HEK293T (cell line): ENCODE results near the gene DHX30.

ENCODE experiments used
- ARNT ChIP-seq: fragments of 450-650 bp; IDR thresholded peaks from 2 replicates; pipeline ENCODE4 v1.6.1; 2017; ENCODE audit warnings: mild to moderate bottlenecking
- BHLHE40 ChIP-seq: fragments of 450-650 bp; IDR thresholded peaks from 2 replicates; pipeline ENCODE4 v1.6.1; 2016; ENCODE audit warnings: mild to moderate bottlenecking, moderate library complexity, borderline replicate concordance
- ELF4 ChIP-seq: fragments of 450-650 bp; IDR thresholded peaks from 2 replicates; pipeline ENCODE4 v1.6.1; 2017; ENCODE audit warnings: antibody characterized with exemption
- FOXA1 ChIP-seq: fragments of 450-650 bp; IDR thresholded peaks from 2 replicates; pipeline ENCODE4 v1.6.1; 2016; ENCODE audit warnings: mild to moderate bottlenecking
- FOXK2 ChIP-seq: fragments of 450-650 bp; IDR thresholded peaks from 2 replicates; pipeline ENCODE4 v1.6.1; 2016; ENCODE audit warnings: mild to moderate bottlenecking
- FOXM1 ChIP-seq: fragments of 450-650 bp; IDR thresholded peaks from 2 replicates; pipeline ENCODE4 v1.6.1; 2017; ENCODE audit warnings: mild to moderate bottlenecking, borderline replicate concordance
- HDGF ChIP-seq: fragments of 450-650 bp; IDR thresholded peaks from 2 replicates; pipeline ENCODE4 v1.6.1; 2017; ENCODE audit warnings: antibody characterized with exemption, borderline replicate concordance
- NFRKB ChIP-seq: fragments of 450-650 bp; IDR thresholded peaks from 2 replicates; pipeline ENCODE4 v1.6.1; 2016; ENCODE audit warnings: mild to moderate bottlenecking, moderate library complexity
- PKNOX1 ChIP-seq: fragments of 450-650 bp; IDR thresholded peaks from 2 replicates; pipeline ENCODE4 v1.6.1; 2016
- SP1 ChIP-seq: fragments of 450-650 bp; IDR thresholded peaks from 2 replicates; pipeline ENCODE4 v1.6.1; 2017
- SUZ12 ChIP-seq: fragments of 450-650 bp; IDR thresholded peaks from 2 replicates; pipeline ENCODE4 v1.6.1; 2016; ENCODE audit warnings: mild to moderate bottlenecking
- TARDBP ChIP-seq: fragments of 450-650 bp; IDR thresholded peaks from 2 replicates; pipeline ENCODE4 v1.6.1; 2016
- ZNF384 ChIP-seq: fragments of 450-650 bp; IDR thresholded peaks from 2 replicates; pipeline ENCODE4 v1.6.1; 2016

DNA sequence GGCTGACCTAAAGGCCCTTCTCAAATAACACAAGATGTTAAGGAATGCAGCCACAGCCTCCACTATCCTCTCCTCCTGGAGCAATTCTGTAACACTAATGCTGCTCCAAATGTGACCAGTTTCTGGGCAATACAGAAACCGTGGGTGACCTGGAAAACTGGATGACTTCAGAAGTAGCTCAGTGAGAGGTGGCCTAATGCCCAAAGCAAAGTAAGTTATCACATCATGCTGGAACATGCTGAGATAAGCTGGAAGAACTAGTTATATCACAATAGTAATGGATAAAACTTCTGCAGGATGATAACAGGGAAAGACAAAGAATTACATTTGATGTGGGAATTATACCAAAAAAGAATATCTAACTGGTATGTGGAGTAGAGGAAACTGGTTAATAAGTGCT, 72.0 kb downstream of the DHX30 start:
- no peak for TF ChIP-seq ZNF384
- no peak for TF ChIP-seq ELF4
- no peak for TF ChIP-seq PKNOX1
- TF ChIP-seq SP1: no peak
- TF ChIP-seq HDGF: no peak
- TF ChIP-seq BHLHE40: no peak
- TF ChIP-seq FOXA1: no peak
- no peak for TF ChIP-seq ARNT
- TF ChIP-seq FOXK2: no peak
- no peak for TF ChIP-seq TARDBP
- TF ChIP-seq NFRKB: no peak
- TF ChIP-seq SUZ12: no peak
- no peak for TF ChIP-seq FOXM1
